Measurements from ENCODE around the gene PDCD4.
A peak's percentile ranks its signal among the peaks of the same experiment; 100 is the strongest.
"Not testable (repeated sequence)": the region's sequence is repeated elsewhere in the genome, so short reads cannot be mapped to it uniquely, and the experiment has no call there.

Gene PDCD4

GRCh38 chr10:110861930-110862649, 9.6 kb upstream of the PDCD4 start:
- DNase-seq (ENCODE audit: low spot score) = no peak

- DNase-seq (ENCODE audit: low spot score) = no peak
These were observed 8.8 kb upstream of the PDCD4 start for GRCh38 chr10:110862961-110863360.

- no peak for DNase-seq (ENCODE audit: low spot score)
These were observed 8.4 kb upstream of the PDCD4 start for GRCh38 chr10:110863361-110863760.

GRCh38 chr10:110863956-110864355, 7.8 kb upstream of the PDCD4 start:
- DNase-seq (ENCODE audit: low spot score) = no peak

GRCh38 chr10:110864662-110865140, 7.0 kb upstream of the PDCD4 start:
- no peak for DNase-seq (ENCODE audit: low spot score)

GRCh38 chr10:110865186-110865808, 6.4 kb upstream of the PDCD4 start:
- DNase-seq (ENCODE audit: low spot score) = no peak

- no peak for DNase-seq (ENCODE audit: low spot score)
These were observed 5.8 kb upstream of the PDCD4 start for GRCh38 chr10:110865809-110866482.

- not testable (repeated sequence) for DNase-seq (ENCODE audit: low spot score)
These were observed 4.5 kb upstream of the PDCD4 start for GRCh38 chr10:110867011-110867806.

- DNase-seq (ENCODE audit: low spot score) = no peak
These were observed 3.8 kb upstream of the PDCD4 start for GRCh38 chr10:110867807-110868465.

- no peak for DNase-seq (ENCODE audit: low spot score)
These were observed 2.7 kb upstream of the PDCD4 start for GRCh38 chr10:110868981-110869380.

GRCh38 chr10:110870823-110871297, 868 bp upstream of the PDCD4 start:
- no peak for DNase-seq (ENCODE audit: low spot score)

- peak; percentile 44 for DNase-seq (ENCODE audit: low spot score)
These were observed 636 bp downstream of the PDCD4 start for GRCh38 chr10:110872145-110872983.

- no peak for DNase-seq (ENCODE audit: low spot score)
These were observed 1.5 kb downstream of the PDCD4 start for GRCh38 chr10:110872984-110873923.

GRCh38 chr10:110873951-110874350, 2.2 kb downstream of the PDCD4 start:
- no peak for DNase-seq (ENCODE audit: low spot score)

GRCh38 chr10:110876000-110876399, 4.3 kb downstream of the PDCD4 start:
- no peak for DNase-seq (ENCODE audit: low spot score)

- no peak for DNase-seq (ENCODE audit: low spot score)
These were observed 5.1 kb downstream of the PDCD4 start for GRCh38 chr10:110876788-110877187.

GRCh38 chr10:110880012-110880411, 8.3 kb downstream of the PDCD4 start:
- no peak for DNase-seq (ENCODE audit: low spot score)

- DNase-seq (ENCODE audit: low spot score) = no peak
These were observed 9.5 kb downstream of the PDCD4 start for GRCh38 chr10:110881247-110881646.

- DNase-seq (ENCODE audit: low spot score) = no peak
These were observed 10.2 kb downstream of the PDCD4 start for GRCh38 chr10:110881905-110882304.
